Body of pancreas (tissue), 4 donors: ENCODE data around the gene PSG11.
"Not testable (repeated sequence)": the region's sequence is repeated elsewhere in the genome, so short reads cannot be mapped to it uniquely, and the experiment has no call there.

ENCODE experiments used
- CTCF ChIP-seq, 7 experiments: fragments of 450-650 bp in 4 of 7; fragments of 200-600 bp in 3 of 7; sonication (generic) in 3 of 7; IDR thresholded peaks; one replicate each; pipeline ENCODE4 v1.5.1; 2016 to 2019; ENCODE audit warnings: antibody characterized with exemption in 7 of 7
- POLR2A ChIP-seq, 3 donors: fragments of 450-650 bp; IDR thresholded peaks; one replicate each; pipeline ENCODE4 v1.6.1; 2016; ENCODE audit warnings: antibody characterized with exemption in 3 of 3, mild to moderate bottlenecking in 2 of 3

GRCh38 chr19:43027061-43027460, 792 bp upstream of the PSG11 start:
- not testable (repeated sequence) for TF ChIP-seq CTCF, POLR2A (IDR thresholded peaks at IDR 0.05)
